K562 (cell line): ENCODE data around the gene RNASEH2C.

Experiments
- DPF2 ChIP-seq: fragments of 450-650 bp; IDR thresholded peaks from 2 replicates; pipeline ENCODE4 v1.6.1; 2016
- EZH2 ChIP-seq: IDR thresholded peaks from 2 replicates; pipeline ENCODE4 v1.6.1; 2012; ENCODE audit warnings: low read depth, mild to moderate bottlenecking, inconsistent platforms, low read length, borderline replicate concordance
- RCOR1 ChIP-seq, 2 experiments: IDR thresholded peaks; 2 replicates each; pipeline ENCODE4 v1.6.1; 2012; ENCODE audit warnings: low read depth in 2 of 2, low read length in 2 of 2, borderline replicate concordance in 1 of 2, improper control_type of control experiment in 1 of 2
- ZNF583 ChIP-seq: fragments of 250-450 bp; sonication (Bioruptor Pico); IDR thresholded peaks from 2 replicates; pipeline ENCODE4 v1.4.0; 2020
- TF ChIP-seq, protein P1 (sequence below): sonication (generic); formaldehyde crosslinking; IDR thresholded peaks from 2 replicates; pipeline ENCODE4 v1.5.0; 2020; ENCODE audit warnings: missing genetic modification reagents
- TF ChIP-seq, protein P2 (sequence below), 3 experiments: IDR thresholded peaks in 2 of 3; conservative IDR thresholded peaks in 1 of 3; 2 replicates each; pipeline ENCODE4 v1.5.1; 2011 to 2012; ENCODE audit warnings: low read length in 3 of 3, mild to moderate bottlenecking in 3 of 3, control low read depth in 2 of 3, improper control_type of control experiment in 1 of 3, inconsistent platforms in 1 of 3, low read depth in 1 of 3, mixed read lengths in 1 of 3, moderate library complexity in 1 of 3; ENCODE audit not compliant: insufficient read depth in 2 of 3

GRCh38 chr11:65764434-65764833, 43.8 kb upstream of the RNASEH2C start:
- TF ChIP-seq, protein P1, sequence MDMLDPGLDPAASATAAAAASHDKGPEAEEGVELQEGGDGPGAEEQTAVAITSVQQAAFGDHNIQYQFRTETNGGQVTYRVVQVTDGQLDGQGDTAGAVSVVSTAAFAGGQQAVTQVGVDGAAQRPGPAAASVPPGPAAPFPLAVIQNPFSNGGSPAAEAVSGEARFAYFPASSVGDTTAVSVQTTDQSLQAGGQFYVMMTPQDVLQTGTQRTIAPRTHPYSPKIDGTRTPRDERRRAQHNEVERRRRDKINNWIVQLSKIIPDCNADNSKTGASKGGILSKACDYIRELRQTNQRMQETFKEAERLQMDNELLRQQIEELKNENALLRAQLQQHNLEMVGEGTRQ = no peak
- TF ChIP-seq DPF2 (no peak), RCOR1 (IDR thresholded peaks at IDR 0.05; ENCODE audit: borderline replicate concordance in 1 of 2, low read depth in 2 of 2, low read length in 2 of 2) (no peak), EZH2 (no peak), ZNF583 (CRISPR knock-in tag) (no peak)
- TF ChIP-seq, protein P2, sequence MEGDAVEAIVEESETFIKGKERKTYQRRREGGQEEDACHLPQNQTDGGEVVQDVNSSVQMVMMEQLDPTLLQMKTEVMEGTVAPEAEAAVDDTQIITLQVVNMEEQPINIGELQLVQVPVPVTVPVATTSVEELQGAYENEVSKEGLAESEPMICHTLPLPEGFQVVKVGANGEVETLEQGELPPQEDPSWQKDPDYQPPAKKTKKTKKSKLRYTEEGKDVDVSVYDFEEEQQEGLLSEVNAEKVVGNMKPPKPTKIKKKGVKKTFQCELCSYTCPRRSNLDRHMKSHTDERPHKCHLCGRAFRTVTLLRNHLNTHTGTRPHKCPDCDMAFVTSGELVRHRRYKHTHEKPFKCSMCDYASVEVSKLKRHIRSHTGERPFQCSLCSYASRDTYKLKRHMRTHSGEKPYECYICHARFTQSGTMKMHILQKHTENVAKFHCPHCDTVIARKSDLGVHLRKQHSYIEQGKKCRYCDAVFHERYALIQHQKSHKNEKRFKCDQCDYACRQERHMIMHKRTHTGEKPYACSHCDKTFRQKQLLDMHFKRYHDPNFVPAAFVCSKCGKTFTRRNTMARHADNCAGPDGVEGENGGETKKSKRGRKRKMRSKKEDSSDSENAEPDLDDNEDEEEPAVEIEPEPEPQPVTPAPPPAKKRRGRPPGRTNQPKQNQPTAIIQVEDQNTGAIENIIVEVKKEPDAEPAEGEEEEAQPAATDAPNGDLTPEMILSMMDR (IDR thresholded peaks at IDR 0.05 in 2 of 3, conservative IDR thresholded peaks at IDR 0.05 in 1 of 3; ENCODE audit: insufficient read depth in 2 of 3, low read depth in 1 of 3, low read length in 3 of 3) = no peak
